ENCODE results near the gene EIPR1. TPM values are rescaled to one million over a fixed set of nuclear protein-coding genes. Genes with fewer than 3 reads are reported as not detected.

Gene EIPR1
- polyA plus RNA-seq, 1 experiment = 49.2 TPM

DNA sequence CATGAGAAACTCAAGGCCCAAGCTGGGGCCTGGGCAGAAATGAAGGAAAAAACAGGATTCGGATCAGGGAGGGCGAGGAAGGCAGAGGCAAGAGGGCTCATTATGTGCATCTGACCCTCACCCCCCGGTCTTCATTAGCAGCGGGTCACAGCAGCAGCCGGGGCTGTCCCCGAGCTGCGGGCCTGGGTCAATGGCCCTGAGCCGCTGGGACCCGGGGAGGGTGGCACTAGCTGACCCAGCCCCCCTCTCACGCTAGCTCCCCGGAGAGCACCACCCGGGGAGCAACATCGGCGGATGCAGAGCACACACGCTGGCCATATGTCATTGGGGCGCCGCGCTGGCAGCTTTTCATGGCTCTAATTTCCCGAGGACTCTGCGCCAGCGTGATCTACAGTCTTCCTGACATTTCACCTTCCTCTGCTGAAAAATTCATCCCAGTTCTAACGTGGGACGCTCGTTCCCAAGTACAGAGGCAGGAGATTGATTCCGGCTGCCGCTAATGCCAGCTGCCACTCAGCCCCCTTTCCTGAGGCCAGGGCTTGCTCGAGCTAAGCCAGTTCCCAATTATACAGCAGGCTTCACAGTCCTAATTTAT is 63.7 kb downstream of the EIPR1 start:
- TF ChIP-seq, protein P1, sequence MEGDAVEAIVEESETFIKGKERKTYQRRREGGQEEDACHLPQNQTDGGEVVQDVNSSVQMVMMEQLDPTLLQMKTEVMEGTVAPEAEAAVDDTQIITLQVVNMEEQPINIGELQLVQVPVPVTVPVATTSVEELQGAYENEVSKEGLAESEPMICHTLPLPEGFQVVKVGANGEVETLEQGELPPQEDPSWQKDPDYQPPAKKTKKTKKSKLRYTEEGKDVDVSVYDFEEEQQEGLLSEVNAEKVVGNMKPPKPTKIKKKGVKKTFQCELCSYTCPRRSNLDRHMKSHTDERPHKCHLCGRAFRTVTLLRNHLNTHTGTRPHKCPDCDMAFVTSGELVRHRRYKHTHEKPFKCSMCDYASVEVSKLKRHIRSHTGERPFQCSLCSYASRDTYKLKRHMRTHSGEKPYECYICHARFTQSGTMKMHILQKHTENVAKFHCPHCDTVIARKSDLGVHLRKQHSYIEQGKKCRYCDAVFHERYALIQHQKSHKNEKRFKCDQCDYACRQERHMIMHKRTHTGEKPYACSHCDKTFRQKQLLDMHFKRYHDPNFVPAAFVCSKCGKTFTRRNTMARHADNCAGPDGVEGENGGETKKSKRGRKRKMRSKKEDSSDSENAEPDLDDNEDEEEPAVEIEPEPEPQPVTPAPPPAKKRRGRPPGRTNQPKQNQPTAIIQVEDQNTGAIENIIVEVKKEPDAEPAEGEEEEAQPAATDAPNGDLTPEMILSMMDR (IDR thresholded peaks at IDR 0.05; ENCODE audit: insufficient read depth, low read depth, low read length) = no peak
- Histone ChIP-seq H3K36me3 (ENCODE audit: control insufficient read depth, insufficient read depth, low read length) (peaks cover 2% of the 10 kb centered on the region; the same call in 1 of the 2 replicates), H3K27me3 (ENCODE audit: control insufficient read depth, insufficient read depth, low read length) (no peaks in the 10 kb centered on the region), H3K4me3 (ENCODE audit: low read depth, low read length) (no peak overlapping the region)
- ChIA-PET CTCF (no interaction called here), POLR2A (no interaction called here)
- no peak for DNase-seq (ENCODE audit: low read depth)

DNA sequence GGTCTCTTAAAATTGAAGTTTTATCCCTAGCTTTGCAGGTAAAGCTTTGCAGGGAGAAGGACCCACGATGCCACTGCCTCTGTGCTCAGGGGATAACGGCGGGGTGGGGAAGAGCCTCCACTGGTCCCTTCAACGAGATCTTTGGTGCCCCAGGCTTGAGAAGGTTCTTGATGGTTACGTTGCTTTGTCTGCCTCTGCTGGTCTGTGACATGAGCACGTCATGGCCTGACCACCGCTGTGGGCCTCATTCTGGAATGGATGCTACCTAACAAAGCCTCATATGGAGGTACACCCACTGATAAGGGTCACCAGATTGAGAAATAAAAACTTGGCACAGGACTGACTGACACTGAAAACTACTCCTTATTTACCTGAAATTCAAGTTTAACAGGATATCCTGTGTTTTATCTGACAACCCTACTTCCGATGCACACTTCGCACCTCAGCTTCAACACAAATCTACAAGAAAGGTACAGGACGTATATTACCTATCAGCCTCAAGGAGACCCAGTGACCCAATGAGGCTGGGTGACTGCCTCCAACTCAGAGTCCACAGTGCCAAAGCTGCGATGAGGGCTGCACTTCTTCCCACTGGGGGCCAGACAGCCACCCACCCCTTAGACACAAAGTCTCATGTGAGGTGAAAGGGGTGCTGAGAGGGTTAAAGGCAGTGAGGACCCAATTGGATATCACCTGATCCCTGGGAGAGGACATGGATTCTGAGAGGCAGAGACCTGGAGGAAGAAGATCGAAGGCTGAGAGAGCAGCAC is 64.9 kb downstream of the EIPR1 start:
- ChIA-PET CTCF (interaction anchor here (2.1 kb wide), 1 partner anchor 10 kb away, joined by 6 read pairs; no protein-coding TSS in a partner anchor), POLR2A (no interaction called here)
- Histone ChIP-seq H3K27me3 (ENCODE audit: control insufficient read depth, insufficient read depth, low read length) (no peaks in the 10 kb centered on the region), H3K36me3 (ENCODE audit: control insufficient read depth, insufficient read depth, low read length) (peaks cover under 1% of the 10 kb centered on the region; the same call in 1 of the 2 replicates), H3K4me3 (ENCODE audit: low read depth, low read length) (no peak overlapping the region)
- TF ChIP-seq, protein P1 (IDR thresholded peaks at IDR 0.05; ENCODE audit: insufficient read depth, low read depth, low read length) = no peak
- DNase-seq (ENCODE audit: low read depth) = no peak

- H3K4me3 ChIP-seq (ENCODE audit: low read depth, low read length) = no peak overlapping the region
- H3K36me3 ChIP-seq (ENCODE audit: control insufficient read depth, insufficient read depth, low read length) = no peaks in the 10 kb centered on the region
- ChIA-PET CTCF (interaction anchor here (2.1 kb wide), 1 partner anchor 8 kb away, joined by 6 read pairs; no protein-coding TSS in a partner anchor), POLR2A (no interaction called here)
- no peak for DNase-seq (ENCODE audit: low read depth)
- TF ChIP-seq, protein P1 (IDR thresholded peaks at IDR 0.05; ENCODE audit: insufficient read depth, low read depth, low read length) = no peak
- no peaks in the 10 kb centered on the region for H3K27me3 ChIP-seq (ENCODE audit: control insufficient read depth, insufficient read depth, low read length)
These were observed 66.0 kb downstream of the EIPR1 start for GRCh38 chr2:3311601-3312000.

- DNase-seq (ENCODE audit: low read depth) = no peak
- Histone ChIP-seq H3K36me3 (ENCODE audit: control insufficient read depth, insufficient read depth, low read length) (no peaks in the 10 kb centered on the region), H3K27me3 (ENCODE audit: control insufficient read depth, insufficient read depth, low read length) (no peaks in the 10 kb centered on the region), H3K4me3 (ENCODE audit: low read depth, low read length) (no peak overlapping the region)
- TF ChIP-seq, protein P1 (IDR thresholded peaks at IDR 0.05; ENCODE audit: insufficient read depth, low read depth, low read length) = no peak
- POLR2A ChIA-PET = no interaction called here
- CTCF ChIA-PET = interaction anchor here (0.6 kb wide), 1 partner anchor 208 kb away, joined by 3 read pairs; no protein-coding TSS in a partner anchor
These were observed 67.9 kb downstream of the EIPR1 start for GRCh38 chr2:3309496-3310355.

DNA sequence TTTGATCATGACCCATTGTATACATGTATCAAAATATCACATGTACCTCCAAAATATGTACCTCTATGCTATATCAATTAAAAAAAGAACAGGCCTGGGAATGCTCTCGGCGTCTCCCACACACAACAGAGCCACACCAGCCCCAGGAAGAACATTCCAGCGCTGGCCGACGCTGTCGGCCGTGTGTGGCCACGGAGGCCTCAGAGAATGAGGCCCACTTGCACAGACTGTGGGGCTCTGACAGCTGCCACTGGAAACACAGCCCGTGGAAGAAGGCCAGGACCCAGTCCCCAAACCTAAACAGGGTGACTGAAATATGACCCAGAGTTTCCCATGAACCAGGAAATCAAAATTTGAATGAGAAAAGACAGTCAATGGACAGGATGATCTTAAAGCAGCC is 69.7 kb downstream of the EIPR1 start:
- no peak for DNase-seq (ENCODE audit: low read depth)
- CTCF ChIA-PET = interaction anchor here (0.5 kb wide), 1 partner anchor 344 kb away, joined by 3 read pairs; no protein-coding TSS in a partner anchor
- no peak overlapping the region for H3K4me3 ChIP-seq (ENCODE audit: low read depth, low read length)
- POLR2A ChIA-PET = no interaction called here
- no peaks in the 10 kb centered on the region for H3K27me3 ChIP-seq (ENCODE audit: control insufficient read depth, insufficient read depth, low read length)
- TF ChIP-seq, protein P1 (IDR thresholded peaks at IDR 0.05; ENCODE audit: insufficient read depth, low read depth, low read length) = no peak
- no peaks in the 10 kb centered on the region for H3K36me3 ChIP-seq (ENCODE audit: control insufficient read depth, insufficient read depth, low read length)
